Fibroblast of pulmonary artery (primary cell): ENCODE measurements around the gene CCDC40.

Source experiments
- DNase-seq: peaks from one replicate; pipeline ENCODE4 v3.0.0-alpha.2; 2010; ENCODE audit warnings: low read depth
- H3K4me3 ChIP-seq: replicated peaks from 2 replicates; pipeline ENCODE4 v1.5.1; 2011; ENCODE audit warnings: low read depth, mild to moderate bottlenecking, control low read depth, low read length, moderate library complexity
- TF ChIP-seq, protein P1 (sequence below): IDR thresholded peaks from 2 replicates; pipeline ENCODE4 v1.5.1; 2011; ENCODE audit warnings: mild to moderate bottlenecking, control low read depth, low read length, inconsistent platforms; ENCODE audit errors: missing control alignments

The CCDC40 gene

DNA sequence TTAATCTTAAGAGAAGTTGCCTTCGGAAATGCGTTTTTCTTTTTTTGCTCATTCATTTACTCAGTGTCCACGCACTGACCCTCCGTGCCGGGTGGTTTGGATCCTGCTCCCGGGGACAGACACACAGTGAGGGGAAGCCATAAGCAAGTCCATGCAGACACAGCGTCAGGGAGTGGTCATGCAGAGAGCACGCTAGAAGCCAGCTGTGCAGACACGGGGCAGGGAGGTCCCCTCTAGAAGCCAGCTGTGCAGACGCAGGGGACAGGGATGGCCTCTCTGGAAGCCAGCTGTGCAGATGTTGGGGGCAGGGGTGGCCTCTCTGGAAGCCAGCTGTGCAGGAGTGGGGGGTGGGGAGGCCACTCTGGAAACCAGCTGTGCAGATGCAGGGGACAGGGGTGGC, 69.7 kb downstream of the CCDC40 start:
- no peak overlapping the region for H3K4me3 ChIP-seq
- DNase-seq = no peak
- TF ChIP-seq, protein P1, sequence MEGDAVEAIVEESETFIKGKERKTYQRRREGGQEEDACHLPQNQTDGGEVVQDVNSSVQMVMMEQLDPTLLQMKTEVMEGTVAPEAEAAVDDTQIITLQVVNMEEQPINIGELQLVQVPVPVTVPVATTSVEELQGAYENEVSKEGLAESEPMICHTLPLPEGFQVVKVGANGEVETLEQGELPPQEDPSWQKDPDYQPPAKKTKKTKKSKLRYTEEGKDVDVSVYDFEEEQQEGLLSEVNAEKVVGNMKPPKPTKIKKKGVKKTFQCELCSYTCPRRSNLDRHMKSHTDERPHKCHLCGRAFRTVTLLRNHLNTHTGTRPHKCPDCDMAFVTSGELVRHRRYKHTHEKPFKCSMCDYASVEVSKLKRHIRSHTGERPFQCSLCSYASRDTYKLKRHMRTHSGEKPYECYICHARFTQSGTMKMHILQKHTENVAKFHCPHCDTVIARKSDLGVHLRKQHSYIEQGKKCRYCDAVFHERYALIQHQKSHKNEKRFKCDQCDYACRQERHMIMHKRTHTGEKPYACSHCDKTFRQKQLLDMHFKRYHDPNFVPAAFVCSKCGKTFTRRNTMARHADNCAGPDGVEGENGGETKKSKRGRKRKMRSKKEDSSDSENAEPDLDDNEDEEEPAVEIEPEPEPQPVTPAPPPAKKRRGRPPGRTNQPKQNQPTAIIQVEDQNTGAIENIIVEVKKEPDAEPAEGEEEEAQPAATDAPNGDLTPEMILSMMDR = no peak

DNA sequence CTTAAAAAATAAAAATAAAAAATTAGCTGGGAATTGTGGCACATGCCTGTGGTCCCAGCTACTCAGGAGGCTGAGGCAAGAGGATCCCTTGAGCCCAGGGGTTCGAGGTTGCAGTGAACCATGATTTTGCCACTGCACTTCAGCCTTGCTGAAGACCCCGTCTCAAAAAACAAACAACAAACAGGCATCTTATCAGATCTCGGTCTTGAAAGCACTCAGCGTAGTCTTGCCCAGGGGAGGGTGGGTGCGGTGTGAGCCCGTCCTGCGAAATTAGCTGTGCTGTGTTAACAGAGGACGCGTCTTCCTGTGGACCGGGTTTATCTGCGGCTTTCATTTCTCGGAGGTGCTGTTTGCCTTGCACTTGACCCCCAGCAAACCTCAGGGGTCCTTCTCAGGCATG, 70.3 kb downstream of the CCDC40 start:
- TF ChIP-seq, protein P1 = no peak
- no peak for DNase-seq
- H3K4me3 ChIP-seq = no peak overlapping the region

DNA sequence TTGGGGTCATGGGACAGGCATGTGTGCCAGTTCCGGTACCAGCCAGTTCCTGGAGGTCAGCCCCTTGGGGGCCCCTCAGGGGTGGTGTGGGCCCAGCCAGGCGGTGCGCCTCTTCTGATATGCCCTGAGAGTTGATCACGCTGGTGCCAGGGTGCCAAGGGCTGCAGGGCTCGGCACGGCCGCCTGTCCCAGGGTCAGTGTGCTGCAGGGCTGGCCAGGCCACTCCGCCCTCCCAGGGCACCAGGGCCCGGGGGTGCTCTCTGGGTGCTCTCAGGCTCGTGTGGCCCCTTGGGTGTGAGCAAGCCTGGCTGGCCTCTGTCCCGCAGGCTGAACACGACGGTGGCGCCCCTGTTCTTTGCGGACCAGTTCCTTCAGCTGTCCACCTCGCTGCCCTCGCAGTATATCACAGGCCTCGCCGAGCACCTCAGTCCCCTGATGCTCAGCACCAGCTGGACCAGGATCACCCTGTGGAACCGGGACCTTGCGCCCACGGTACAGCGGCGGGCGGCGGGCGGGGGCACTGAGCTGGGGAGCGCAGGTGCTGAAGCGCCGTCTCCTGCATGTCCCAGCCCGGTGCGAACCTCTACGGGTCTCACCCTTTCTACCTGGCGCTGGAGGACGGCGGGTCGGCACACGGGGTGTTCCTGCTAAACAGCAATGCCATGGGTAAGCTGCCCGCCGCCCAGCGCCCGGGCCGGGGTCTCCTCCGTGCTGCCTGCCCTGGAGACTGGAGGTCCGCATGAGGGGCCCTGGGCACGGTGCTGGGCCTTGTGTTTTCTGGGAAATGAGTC, 71.0 kb downstream of the CCDC40 start:
- TF ChIP-seq, protein P1 = no peak
- H3K4me3 ChIP-seq = no peak overlapping the region
- DNase-seq = no peak

DNA sequence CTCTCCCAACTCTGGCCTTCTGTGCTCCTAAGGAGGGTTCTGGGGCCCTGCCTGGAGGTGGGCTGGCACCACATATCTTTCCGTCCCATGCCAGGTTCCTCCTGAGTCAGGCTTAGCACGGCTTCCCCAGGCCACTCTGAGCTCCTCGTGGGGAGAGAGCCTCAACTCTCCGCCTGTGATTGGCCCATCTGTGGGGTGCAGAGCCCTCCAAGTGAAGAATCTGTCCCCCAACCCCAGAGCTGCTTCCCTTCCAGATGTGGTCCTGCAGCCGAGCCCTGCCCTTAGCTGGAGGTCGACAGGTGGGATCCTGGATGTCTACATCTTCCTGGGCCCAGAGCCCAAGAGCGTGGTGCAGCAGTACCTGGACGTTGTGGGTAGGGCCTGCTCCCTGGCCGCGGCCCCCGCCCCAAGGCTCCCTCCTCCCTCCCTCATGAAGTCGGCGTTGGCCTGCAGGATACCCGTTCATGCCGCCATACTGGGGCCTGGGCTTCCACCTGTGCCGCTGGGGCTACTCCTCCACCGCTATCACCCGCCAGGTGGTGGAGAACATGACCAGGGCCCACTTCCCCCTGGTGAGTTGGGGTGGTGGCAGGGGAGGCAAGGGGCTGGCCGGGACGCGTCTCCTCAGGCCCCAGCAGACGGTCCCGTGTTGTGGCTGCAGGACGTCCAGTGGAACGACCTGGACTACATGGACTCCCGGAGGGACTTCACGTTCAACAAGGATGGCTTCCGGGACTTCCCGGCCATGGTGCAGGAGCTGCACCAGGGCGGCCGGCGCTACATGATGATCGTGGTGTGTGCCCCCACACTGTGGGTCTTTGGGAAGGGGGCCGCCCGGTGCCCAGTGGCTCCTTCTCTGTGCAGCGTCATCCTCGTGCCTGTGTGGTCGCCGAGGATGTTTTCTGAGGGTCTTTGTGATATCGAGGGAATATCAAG, 71.9 kb downstream of the CCDC40 start:
- DNase-seq = no peak
- H3K4me3 ChIP-seq = no peak overlapping the region
- TF ChIP-seq, protein P1 = no peak

DNA sequence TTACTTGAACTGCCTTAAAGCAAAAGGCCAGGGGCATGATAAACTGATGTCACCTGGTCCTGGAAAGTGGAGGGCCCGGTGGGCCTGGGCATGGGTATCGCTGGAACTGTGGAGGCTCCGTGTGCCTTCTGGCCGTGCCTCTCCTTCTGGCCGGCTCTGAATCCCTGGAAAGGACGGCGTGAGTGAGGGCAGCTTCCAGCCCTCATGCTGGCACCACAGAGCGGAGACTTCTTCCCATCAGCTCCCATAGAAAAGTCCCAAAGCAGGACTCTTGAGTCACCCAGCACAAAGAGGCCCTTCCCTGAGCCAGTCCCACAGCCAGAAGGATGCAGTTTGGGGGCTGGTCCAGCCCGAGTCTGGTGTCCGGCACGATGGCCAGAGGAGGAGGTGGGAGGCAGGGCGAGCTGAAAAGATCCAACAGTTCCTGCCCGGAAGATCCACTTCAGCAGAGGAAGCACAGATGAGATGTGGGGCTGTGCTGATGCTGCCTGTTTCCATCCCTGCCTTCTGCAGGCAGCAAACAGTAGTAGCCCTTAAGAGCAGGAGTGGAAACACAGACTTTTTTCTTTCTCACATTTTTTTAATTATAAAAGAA, 72.7 kb downstream of the CCDC40 start:
- no peak for DNase-seq
- TF ChIP-seq, protein P1 = no peak

DNA sequence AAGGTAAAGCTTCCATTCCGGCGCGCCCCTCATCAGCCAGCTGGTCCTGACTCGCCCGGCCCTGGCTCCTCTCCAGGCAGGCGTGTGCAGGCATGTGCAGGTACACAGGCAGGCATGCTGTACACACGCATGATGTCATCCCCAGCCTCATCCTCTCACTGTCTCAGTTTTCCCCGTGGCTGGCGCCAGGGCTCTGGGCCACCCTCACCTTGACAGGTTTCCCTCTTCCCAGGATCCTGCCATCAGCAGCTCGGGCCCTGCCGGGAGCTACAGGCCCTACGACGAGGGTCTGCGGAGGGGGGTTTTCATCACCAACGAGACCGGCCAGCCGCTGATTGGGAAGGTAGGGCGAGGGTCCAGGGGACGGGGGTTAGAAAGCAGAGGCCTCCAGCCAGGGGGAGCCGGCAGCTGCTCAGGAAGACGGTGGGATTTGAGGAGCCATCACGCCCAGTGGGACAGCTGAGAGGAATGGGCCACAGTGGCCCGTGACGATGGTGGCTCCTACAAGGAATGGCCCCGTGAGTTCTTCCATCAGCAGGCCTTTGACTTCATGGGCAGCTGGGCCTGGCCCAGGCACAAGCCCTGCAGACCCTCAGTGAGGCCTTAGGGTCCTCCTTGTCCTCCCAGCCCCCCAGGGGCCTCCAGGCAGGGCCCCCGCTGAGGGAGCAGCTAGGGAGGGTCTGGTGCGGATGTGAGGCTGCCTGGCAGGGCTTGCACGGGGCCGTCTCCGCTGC, 73.4 kb downstream of the CCDC40 start:
- no peak for DNase-seq
- TF ChIP-seq, protein P1 = no peak
- no peak overlapping the region for H3K4me3 ChIP-seq

More for the DNA sequence above, 72.7 kb downstream of the CCDC40 start:
- H3K4me3 ChIP-seq = no peak overlapping the region
